SU-DHL-6 (cell line): ENCODE results near the gene PKHD1.

Experiments used
- H2AFZ ChIP-seq: fragments of 200-600 bp; sonication (generic); 2 replicates; pipeline ENCODE4 v1.6.1; 2014; ENCODE audit warnings: low read depth, mild to moderate bottlenecking, moderate library complexity, mixed read lengths, antibody characterized with exemption, low read length; ENCODE audit not compliant: severe bottlenecking
- H3F3A ChIP-seq: fragments of 200-600 bp; shearing (Covaris generic); 2 replicates; pipeline ENCODE4 v1.6.0; 2016; ENCODE audit warnings: antibody characterized with exemption, mild to moderate bottlenecking; ENCODE audit not compliant: insufficient read depth
- H3K27ac ChIP-seq: fragments of 200-600 bp; sonication (generic); 2 replicates; pipeline ENCODE4 v1.5.1; 2016; ENCODE audit warnings: low read depth, mild to moderate bottlenecking, low read length, moderate library complexity, mixed read lengths
- H3K27me3 ChIP-seq: fragments of 200-600 bp; sonication (generic), shearing (Covaris generic); 2 replicates; pipeline ENCODE4 v1.6.0; 2014; ENCODE audit warnings: mild to moderate bottlenecking, low read length
- H3K36me3 ChIP-seq: fragments of 200-600 bp; sonication (generic); 2 replicates; pipeline ENCODE4 v1.6.1; 2014; ENCODE audit warnings: mild to moderate bottlenecking, low read length, mixed read lengths
- H3K4me2 ChIP-seq: fragments of 300-600, 200-600 bp; shearing (Covaris generic), sonication (generic); 2 replicates; pipeline ENCODE4 v1.6.0; 2014; ENCODE audit warnings: low read length, low read depth, mild to moderate bottlenecking; ENCODE audit not compliant: poor library complexity, severe bottlenecking
- H3K4me3 ChIP-seq: fragments of 200-600 bp; sonication (generic); 2 replicates; pipeline ENCODE4 v1.5.1; 2014; ENCODE audit warnings: antibody characterized with exemption, low read length, mild to moderate bottlenecking, mixed read lengths; ENCODE audit not compliant: insufficient read depth, poor library complexity, severe bottlenecking
- H3K79me2 ChIP-seq: fragments of 200-600 bp; sonication (generic); 2 replicates; pipeline ENCODE4 v1.6.1; 2014; ENCODE audit warnings: mild to moderate bottlenecking, low read length, moderate library complexity; ENCODE audit not compliant: insufficient read depth
- H3K9ac ChIP-seq: fragments of 200-600 bp; sonication (generic); 2 replicates; pipeline ENCODE4 v1.7.0; 2014; ENCODE audit warnings: mild to moderate bottlenecking, low read length
- H3K9me2 ChIP-seq: fragments of 200-600 bp; sonication (generic); replicated peaks from 2 replicates; pipeline ENCODE4 v1.6.1; 2014; ENCODE audit warnings: low read length; ENCODE audit not compliant: insufficient read depth
- H3K9me3 ChIP-seq: fragments of 200-600 bp; sonication (generic); 2 replicates; pipeline ENCODE4 v1.6.1; 2014; ENCODE audit warnings: low read length, mixed read lengths; ENCODE audit not compliant: insufficient read depth
- H4K20me1 ChIP-seq: fragments of 200-600 bp; sonication (generic); 2 replicates; pipeline ENCODE4 v1.6.1; 2014; ENCODE audit warnings: low read depth, mild to moderate bottlenecking, antibody characterized with exemption, low read length, moderate library complexity, mixed read lengths
- EZH2phosphoT487 ChIP-seq: fragments of 200-600 bp; sonication (generic), shearing (Covaris generic); conservative IDR thresholded peaks from 2 replicates; pipeline ENCODE4 v1.6.1; 2018; ENCODE audit warnings: mild to moderate bottlenecking, antibody characterized with exemption, low read length, moderate library complexity, mixed read lengths
- TF ChIP-seq, protein P1 (sequence below): fragments of 200-600 bp; sonication (generic); IDR thresholded peaks from one replicate; pipeline ENCODE4 v1.5.1; 2017; ENCODE audit warnings: antibody characterized with exemption, mild to moderate bottlenecking, low read length, moderate library complexity; ENCODE audit not compliant: insufficient read depth, poor library complexity, severe bottlenecking

PKHD1 gene

DNA sequence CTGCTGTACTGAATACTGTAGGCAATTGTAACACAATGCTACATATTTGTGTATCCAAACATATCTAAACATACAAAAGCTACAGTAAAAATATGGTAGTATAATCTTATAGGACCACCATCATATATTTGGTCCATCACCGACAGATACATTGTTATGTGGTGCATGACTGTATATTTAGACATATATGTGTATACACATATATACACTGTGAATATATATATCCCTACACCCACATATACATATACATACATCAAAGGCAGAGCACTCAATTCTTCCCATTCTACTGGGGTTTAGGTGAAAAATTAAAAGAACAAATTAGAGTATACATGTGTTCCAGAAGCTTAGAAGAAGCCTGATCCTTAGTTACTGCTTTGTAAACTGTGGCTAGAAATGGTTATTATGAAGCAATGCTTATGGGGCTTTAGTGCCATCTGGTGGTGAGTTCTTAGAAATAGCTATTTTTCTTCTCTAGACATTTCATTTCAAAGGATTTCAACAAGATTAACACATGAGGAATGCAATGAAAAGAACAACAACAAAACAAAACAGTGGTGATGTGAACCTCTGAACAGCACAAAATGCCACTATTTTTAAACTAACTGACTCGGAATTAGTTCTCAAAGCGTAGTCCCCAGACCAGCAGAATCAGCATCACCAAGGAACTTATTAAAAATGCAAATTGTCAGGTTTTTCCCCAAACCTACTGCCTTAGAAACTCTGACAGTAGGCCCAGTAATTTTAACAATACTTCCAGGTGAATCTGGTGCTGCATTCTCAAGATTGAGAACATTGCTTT lies 38.0 kb downstream of the PKHD1 start:
- no peaks in the 10 kb centered on the region for H3K79me2 ChIP-seq
- H3F3A ChIP-seq: no peaks in the 10 kb centered on the region
- H3K27me3 ChIP-seq: no peaks in the 10 kb centered on the region
- no peaks in the 10 kb centered on the region for H3K9me3 ChIP-seq
- H3K9ac ChIP-seq: no peak overlapping the region
- H3K4me3 ChIP-seq: no peak overlapping the region
- H2AFZ ChIP-seq: no peak overlapping the region
- TF ChIP-seq EZH2phosphoT487: no peak
- TF ChIP-seq, protein P1, sequence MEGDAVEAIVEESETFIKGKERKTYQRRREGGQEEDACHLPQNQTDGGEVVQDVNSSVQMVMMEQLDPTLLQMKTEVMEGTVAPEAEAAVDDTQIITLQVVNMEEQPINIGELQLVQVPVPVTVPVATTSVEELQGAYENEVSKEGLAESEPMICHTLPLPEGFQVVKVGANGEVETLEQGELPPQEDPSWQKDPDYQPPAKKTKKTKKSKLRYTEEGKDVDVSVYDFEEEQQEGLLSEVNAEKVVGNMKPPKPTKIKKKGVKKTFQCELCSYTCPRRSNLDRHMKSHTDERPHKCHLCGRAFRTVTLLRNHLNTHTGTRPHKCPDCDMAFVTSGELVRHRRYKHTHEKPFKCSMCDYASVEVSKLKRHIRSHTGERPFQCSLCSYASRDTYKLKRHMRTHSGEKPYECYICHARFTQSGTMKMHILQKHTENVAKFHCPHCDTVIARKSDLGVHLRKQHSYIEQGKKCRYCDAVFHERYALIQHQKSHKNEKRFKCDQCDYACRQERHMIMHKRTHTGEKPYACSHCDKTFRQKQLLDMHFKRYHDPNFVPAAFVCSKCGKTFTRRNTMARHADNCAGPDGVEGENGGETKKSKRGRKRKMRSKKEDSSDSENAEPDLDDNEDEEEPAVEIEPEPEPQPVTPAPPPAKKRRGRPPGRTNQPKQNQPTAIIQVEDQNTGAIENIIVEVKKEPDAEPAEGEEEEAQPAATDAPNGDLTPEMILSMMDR: peak; percentile 97
- no peaks in the 10 kb centered on the region for H3K9me2 ChIP-seq
- no peak overlapping the region for H3K4me2 ChIP-seq
- no peak overlapping the region for H3K27ac ChIP-seq
- no peaks in the 10 kb centered on the region for H4K20me1 ChIP-seq
- H3K36me3 ChIP-seq: no peaks in the 10 kb centered on the region

- H3K4me3 ChIP-seq: no peak overlapping the region
- no peaks in the 10 kb centered on the region for H3K36me3 ChIP-seq
- H3K9me2 ChIP-seq: no peaks in the 10 kb centered on the region
- no peak overlapping the region for H3K4me2 ChIP-seq
- TF ChIP-seq, protein P1: no peak
- no peak for TF ChIP-seq EZH2phosphoT487
- H3K27ac ChIP-seq: no peak overlapping the region
- H3K79me2 ChIP-seq: no peaks in the 10 kb centered on the region
- H3K27me3 ChIP-seq: no peaks in the 10 kb centered on the region
- H3K9me3 ChIP-seq: no peaks in the 10 kb centered on the region
- no peaks in the 10 kb centered on the region for H3F3A ChIP-seq
- H4K20me1 ChIP-seq: no peaks in the 10 kb centered on the region
- no peak overlapping the region for H3K9ac ChIP-seq
- no peak overlapping the region for H2AFZ ChIP-seq
Observed at GRCh38 chr6:52046456-52046855, 41.0 kb downstream of the PKHD1 start.

DNA sequence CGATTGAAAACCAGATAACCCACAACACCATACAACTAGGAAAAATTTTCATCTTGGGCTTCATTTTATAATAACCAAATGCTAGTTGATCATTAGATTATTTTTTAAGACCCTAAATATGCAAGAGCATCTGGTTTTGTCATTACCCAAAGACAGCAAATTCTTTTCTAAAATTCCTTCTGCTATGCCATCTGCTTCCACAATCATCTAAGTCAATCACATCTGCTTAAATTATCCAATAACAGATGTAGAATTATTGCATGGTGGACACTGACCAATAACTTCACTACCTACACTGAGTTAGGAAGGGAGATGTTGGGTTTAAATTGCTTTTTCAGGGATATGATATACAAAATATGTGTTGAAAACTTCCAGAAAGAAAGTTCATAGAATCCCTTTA lies 41.9 kb downstream of the PKHD1 start:
- Histone ChIP-seq H3K9ac (no peak overlapping the region), H3K36me3 (no peaks in the 10 kb centered on the region), H3K27me3 (no peaks in the 10 kb centered on the region), H3K79me2 (no peaks in the 10 kb centered on the region), H4K20me1 (no peaks in the 10 kb centered on the region), H3K27ac (no peak overlapping the region), H3K4me3 (no peak overlapping the region), H3K4me2 (no peak overlapping the region), H3F3A (no peaks in the 10 kb centered on the region), H2AFZ (no peak overlapping the region), H3K9me2 (no peaks in the 10 kb centered on the region), H3K9me3 (no peaks in the 10 kb centered on the region)
- TF ChIP-seq, protein P1: no peak
- TF ChIP-seq EZH2phosphoT487: no peak
